ENCODE data around the gene UBTD2.
"Not testable (repeated sequence)": the region's sequence is repeated elsewhere in the genome, so short reads cannot be mapped to it uniquely, and the experiment has no call there.

- TF ChIP-seq CTCF (IDR thresholded peaks at IDR 0.05); EZH2 (IDR thresholded peaks at IDR 0.05; ENCODE audit: borderline replicate concordance, insufficient read depth, low read depth, low read length, poor library complexity, severe bottlenecking): not testable (repeated sequence)
Observed at GRCh38 chr5:172326901-172327300, 43.3 kb upstream of the UBTD2 start.

All from B cell (primary cell).